GM12891 (cell line): ENCODE results near the gene NUDT16L1.

Experiments used
- DNase-seq: peaks from one replicate; pipeline ENCODE4 v3.0.0; 2011; ENCODE audit warnings: low spot score; ENCODE audit not compliant: insufficient read length
- FAIRE-seq: peaks from 2 replicates; lab custom pipeline; 2011; peaks lifted over from hg19 to GRCh38; lab: Jason Lieb, UNC
- PAX5 ChIP-seq: IDR thresholded peaks from 2 replicates; pipeline ENCODE4 v1.6.1; 2011; ENCODE audit warnings: low read length, moderate library complexity, mild to moderate bottlenecking; ENCODE audit not compliant: insufficient read depth, severe bottlenecking
- POLR2A ChIP-seq: IDR thresholded peaks from 2 replicates; pipeline ENCODE4 v1.6.1; 2011; ENCODE audit warnings: low read depth, low read length, control low read depth
- POLR2AphosphoS5 ChIP-seq: IDR thresholded peaks from 2 replicates; pipeline ENCODE4 v1.6.1; 2011; ENCODE audit warnings: low read depth, low read length, control low read depth
- POU2F2 ChIP-seq: IDR thresholded peaks from 2 replicates; pipeline ENCODE4 v1.6.1; 2011; ENCODE audit warnings: low read depth, mild to moderate bottlenecking, control low read depth, low read length, moderate library complexity
- SPI1 ChIP-seq: IDR thresholded peaks from 2 replicates; pipeline ENCODE4 v1.6.1; 2011; ENCODE audit warnings: low read depth, low read length, control low read depth
- TAF1 ChIP-seq: IDR thresholded peaks from 2 replicates; pipeline ENCODE4 v1.6.1; 2011; ENCODE audit warnings: low read depth, low read length, control low read depth

The NUDT16L1 gene

DNA sequence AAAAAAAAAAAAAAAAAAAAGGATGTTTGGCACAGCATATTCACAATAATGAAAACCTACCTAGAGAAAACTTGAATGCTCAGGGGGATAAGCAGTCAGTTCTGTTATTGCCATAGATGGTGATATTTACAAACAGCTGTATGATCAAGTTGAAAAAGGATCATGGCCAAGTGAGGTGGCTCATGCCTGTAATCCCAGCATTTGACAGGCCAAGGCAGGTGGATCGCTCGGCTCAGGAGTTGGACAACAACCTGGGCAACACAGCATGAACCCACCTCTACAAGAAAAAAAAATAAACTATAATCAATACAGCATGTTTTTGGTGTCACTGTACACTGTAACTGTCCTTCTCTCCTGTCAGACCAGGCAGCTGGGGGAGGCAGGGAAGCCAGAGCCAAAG is 21.6 kb downstream of the NUDT16L1 start:
- FAIRE-seq (no peak), DNase-seq (no peak)
- TF ChIP-seq POU2F2 (no peak), PAX5 (no peak), POLR2A (no peak), TAF1 (no peak), POLR2AphosphoS5 (no peak), SPI1 (no peak)

DNA sequence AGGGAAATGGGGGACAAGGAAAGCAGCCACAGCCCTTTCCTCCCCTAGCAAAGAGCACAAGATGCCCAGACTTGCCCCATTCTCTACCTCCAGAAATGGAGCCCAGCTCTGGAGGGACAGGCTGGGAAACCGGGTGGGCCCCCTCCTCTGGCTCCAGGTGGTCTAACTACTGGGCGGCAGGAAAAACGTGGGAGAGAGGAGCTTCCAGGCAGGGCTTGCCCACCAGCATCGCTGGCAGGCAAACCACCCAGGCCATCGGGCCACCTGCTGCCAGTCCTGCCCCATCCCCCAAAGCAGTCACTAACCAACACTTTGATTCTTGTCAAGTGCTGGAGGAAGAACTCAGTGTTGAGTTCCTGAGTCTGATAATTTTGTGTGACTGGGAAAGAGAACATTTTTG is 25.1 kb downstream of the NUDT16L1 start:
- TF ChIP-seq SPI1, result no peak
- TF ChIP-seq PAX5, result no peak
- TF ChIP-seq POLR2A, result no peak
- TF ChIP-seq TAF1, result no peak
- TF ChIP-seq POU2F2, result no peak
- TF ChIP-seq POLR2AphosphoS5, result no peak
- FAIRE-seq (no peak), DNase-seq (no peak)

DNA sequence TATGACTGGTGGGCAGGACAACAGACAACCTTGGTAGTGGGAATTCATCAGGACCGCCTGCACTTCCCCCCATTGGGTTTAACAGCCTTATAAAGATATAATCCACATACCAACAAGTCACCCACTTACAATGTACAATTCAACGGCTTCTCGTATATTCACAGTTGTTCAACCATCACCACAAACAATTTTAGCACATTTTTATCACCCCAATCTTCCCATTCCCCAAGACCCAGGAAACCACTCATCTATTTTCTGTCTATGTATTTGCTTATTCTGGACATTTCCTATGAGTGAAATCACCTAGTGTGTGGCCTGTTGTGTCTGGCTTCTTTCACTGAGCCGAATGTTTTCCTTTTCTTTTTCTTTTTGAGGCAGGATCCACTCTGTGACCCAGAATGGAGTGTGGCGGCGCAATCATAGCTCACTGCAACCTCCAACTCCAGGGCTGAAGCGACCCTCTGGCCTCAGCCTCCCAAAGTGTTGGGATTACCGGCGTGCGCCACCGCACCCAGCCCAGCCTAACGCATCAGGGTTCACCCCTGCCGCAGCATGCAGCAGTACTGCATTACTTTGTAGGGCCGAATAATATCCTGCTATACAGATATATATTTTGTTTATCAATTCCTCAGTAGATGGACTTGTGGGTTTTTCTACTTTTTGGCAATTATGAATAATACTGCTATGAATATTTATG is 29.9 kb downstream of the NUDT16L1 start:
- DNase-seq, result no peak
- FAIRE-seq, result no peak
- TF ChIP-seq PAX5, result no peak
- TF ChIP-seq TAF1, result no peak
- TF ChIP-seq SPI1, result no peak
- no peak for TF ChIP-seq POLR2AphosphoS5
- no peak for TF ChIP-seq POU2F2
- no peak for TF ChIP-seq POLR2A

GRCh38 chr16:4724661-4725270 is 31.4 kb downstream of the NUDT16L1 start:
- no peak for FAIRE-seq
- TF ChIP-seq SPI1, result no peak
- TF ChIP-seq POLR2AphosphoS5, result no peak
- TF ChIP-seq POU2F2, result no peak
- TF ChIP-seq PAX5, result no peak
- TF ChIP-seq POLR2A, result no peak
- no peak for TF ChIP-seq TAF1

GRCh38 chr16:4726616-4727015 is 33.3 kb downstream of the NUDT16L1 start:
- DNase-seq, result no peak
- TF ChIP-seq POLR2AphosphoS5 (no peak), POU2F2 (no peak), POLR2A (no peak), SPI1 (no peak), TAF1 (no peak), PAX5 (no peak)
- FAIRE-seq, result no peak

More at GRCh38 chr16:4724661-4725270, 31.4 kb downstream of the NUDT16L1 start:
- DNase-seq, result no peak

DNA sequence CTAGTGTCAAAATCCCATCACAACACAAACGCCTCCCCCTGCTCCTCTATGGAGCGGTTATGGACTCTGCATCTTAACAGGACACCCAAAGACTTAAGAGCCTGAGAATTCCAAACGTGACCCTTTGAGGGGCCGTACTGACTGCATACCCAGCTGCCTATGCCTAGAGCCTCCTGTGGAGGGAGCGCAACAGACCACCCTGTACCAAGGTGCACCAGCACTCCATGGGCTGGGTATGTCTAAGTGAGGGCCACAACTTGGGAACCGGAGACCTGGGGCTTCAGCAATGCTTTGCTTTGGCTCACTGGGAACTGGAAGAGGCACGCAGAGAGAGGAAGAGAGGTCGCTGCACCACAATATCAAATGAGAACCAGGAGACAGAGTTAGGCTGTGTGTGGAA is 35.3 kb downstream of the NUDT16L1 start:
- DNase-seq (no peak), FAIRE-seq (no peak)
- no peak for TF ChIP-seq PAX5
- TF ChIP-seq SPI1, result no peak
- TF ChIP-seq POLR2A, result no peak
- no peak for TF ChIP-seq POU2F2
- TF ChIP-seq POLR2AphosphoS5, result no peak

DNA sequence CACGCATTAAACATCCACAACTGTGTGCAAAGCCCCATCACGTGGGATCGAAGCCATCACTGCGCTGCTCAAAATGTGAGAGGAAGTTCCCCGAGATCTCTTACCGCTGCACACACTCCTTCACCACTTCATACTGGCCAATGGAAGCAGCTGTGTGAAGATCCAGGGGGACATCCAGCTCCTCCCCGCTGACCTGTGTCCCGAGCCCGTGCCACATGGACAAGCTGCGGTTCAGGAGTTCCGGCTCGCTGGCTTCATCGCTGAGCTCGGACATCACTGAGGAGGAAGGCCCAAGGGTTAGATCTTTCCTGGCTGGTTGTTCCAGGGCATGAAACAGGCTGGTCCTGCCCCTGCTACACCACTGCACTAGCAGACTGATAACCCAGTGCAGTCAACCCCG is 36.5 kb downstream of the NUDT16L1 start:
- FAIRE-seq (no peak), DNase-seq (no peak)
- no peak for TF ChIP-seq PAX5
- TF ChIP-seq POLR2A, result no peak
- TF ChIP-seq POU2F2, result no peak
- TF ChIP-seq SPI1, result no peak
- no peak for TF ChIP-seq TAF1

DNA sequence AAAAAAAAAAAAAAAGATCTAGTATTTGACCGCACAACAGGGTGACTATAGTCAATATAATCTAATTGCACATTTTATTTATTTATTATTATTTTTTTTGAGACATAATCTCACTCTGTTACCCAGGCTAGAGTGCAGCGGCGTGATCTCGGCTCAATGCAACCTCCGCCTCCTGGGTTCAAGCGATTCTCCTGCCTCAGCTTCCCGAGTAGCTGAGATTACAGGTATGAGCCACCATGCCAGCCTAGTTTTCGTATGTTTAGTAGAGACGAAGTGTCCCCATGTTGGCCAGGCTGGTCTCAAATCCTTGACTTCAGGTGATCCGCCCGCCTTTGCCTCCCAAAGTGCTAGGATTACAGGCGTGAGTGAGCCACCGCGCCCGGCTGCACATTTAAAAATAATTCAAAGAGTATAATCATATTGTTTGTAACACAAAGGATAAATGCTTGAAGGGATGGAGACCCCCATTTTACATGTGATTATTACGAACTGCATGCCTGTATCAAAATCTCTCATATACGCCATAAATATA is 39.9 kb downstream of the NUDT16L1 start:
- FAIRE-seq (no peak), DNase-seq (no peak)
- TF ChIP-seq POU2F2 (no peak), SPI1 (no peak), TAF1 (no peak), PAX5 (no peak), POLR2A (no peak), POLR2AphosphoS5 (no peak)

GRCh38 chr16:4733747-4734062 is 40.3 kb downstream of the NUDT16L1 start:
- TF ChIP-seq SPI1 (no peak), POU2F2 (no peak), TAF1 (no peak), POLR2AphosphoS5 (no peak)
- peak; percentile 16 for FAIRE-seq
- DNase-seq, result no peak
